WI38 (cell line): ENCODE data around the gene AKAP13.

Source experiments
- H3K4me3 ChIP-seq: 2 replicates; pipeline ENCODE4 v1.5.1; 2011; ENCODE audit warnings: low read depth, mild to moderate bottlenecking, control low read depth, low read length
- TF ChIP-seq, protein P1 (sequence below): IDR thresholded peaks from 2 replicates; pipeline ENCODE4 v1.5.1; 2012; ENCODE audit warnings: low read depth, mild to moderate bottlenecking, control low read depth, low read length

Gene AKAP13

DNA sequence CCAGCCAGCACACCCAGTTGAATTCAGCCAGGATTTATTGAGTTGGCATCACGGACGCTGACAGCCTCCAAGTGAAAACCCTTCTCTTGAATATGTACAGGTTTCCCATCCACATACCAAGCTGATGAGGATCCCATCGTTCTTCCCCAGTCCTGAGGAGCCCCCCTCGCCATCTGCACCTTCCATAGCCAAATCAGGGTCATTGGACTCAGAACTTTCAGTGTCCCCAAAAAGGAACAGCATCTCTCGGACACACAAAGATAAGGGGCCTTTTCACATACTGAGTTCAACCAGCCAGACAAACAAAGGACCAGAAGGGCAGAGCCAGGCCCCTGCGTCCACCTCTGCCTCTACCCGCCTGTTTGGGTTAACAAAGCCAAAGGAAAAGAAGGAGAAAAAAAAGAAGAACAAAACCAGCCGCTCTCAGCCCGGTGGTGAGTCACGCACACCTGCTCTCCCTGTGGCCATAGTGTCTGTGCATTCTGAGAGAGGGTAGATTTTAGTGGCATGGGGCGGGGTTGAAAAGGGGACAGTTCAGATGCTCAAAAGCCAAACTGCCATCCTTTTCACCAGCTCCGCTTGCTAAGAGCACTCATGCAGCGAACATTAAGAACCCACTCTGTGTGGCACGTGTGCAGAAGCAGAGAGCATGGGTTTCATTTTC is 363.1 kb downstream of the AKAP13 start:
- TF ChIP-seq, protein P1, sequence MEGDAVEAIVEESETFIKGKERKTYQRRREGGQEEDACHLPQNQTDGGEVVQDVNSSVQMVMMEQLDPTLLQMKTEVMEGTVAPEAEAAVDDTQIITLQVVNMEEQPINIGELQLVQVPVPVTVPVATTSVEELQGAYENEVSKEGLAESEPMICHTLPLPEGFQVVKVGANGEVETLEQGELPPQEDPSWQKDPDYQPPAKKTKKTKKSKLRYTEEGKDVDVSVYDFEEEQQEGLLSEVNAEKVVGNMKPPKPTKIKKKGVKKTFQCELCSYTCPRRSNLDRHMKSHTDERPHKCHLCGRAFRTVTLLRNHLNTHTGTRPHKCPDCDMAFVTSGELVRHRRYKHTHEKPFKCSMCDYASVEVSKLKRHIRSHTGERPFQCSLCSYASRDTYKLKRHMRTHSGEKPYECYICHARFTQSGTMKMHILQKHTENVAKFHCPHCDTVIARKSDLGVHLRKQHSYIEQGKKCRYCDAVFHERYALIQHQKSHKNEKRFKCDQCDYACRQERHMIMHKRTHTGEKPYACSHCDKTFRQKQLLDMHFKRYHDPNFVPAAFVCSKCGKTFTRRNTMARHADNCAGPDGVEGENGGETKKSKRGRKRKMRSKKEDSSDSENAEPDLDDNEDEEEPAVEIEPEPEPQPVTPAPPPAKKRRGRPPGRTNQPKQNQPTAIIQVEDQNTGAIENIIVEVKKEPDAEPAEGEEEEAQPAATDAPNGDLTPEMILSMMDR: no peak
- no peak overlapping the region for H3K4me3 ChIP-seq

DNA sequence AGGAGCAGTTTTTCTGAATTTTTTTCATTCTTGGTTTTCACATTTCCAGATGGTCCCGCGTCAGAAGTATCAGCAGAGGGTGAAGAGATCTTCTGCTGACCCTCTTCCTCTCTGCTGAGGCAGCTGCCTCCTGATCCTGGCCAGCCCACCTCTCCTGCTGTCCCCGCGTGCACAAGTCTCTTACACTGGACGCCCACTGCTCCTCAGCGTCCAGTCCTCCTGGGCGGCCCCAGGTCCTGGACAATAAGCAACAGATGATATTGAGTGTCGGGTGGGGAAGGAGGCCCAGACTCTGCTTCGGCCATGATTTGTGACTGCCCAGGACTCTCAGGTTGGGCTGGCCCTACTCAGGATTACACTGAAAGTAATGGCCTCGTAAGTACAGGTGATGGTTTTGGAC is 364.2 kb downstream of the AKAP13 start:
- TF ChIP-seq, protein P1: no peak
- no peak overlapping the region for H3K4me3 ChIP-seq

DNA sequence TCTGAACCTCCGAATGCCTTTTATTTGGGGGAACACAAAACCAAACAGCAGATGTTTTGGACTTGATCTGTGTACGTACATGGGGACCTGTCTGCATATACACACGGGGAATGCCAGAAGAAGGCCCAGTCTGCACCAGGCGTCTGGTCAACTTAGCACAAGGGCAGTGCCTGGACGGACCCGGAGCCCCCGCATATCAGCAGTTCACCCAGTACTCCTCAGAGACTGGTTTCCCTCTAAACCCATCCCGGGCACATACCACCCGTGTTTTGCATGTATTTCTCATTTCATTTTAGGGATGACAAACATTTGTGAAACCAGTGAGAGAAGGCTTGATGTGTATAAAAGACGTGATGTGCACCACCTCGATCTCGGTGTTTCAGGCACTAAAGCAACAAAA is 364.6 kb downstream of the AKAP13 start:
- TF ChIP-seq, protein P1: no peak
- no peak overlapping the region for H3K4me3 ChIP-seq

DNA sequence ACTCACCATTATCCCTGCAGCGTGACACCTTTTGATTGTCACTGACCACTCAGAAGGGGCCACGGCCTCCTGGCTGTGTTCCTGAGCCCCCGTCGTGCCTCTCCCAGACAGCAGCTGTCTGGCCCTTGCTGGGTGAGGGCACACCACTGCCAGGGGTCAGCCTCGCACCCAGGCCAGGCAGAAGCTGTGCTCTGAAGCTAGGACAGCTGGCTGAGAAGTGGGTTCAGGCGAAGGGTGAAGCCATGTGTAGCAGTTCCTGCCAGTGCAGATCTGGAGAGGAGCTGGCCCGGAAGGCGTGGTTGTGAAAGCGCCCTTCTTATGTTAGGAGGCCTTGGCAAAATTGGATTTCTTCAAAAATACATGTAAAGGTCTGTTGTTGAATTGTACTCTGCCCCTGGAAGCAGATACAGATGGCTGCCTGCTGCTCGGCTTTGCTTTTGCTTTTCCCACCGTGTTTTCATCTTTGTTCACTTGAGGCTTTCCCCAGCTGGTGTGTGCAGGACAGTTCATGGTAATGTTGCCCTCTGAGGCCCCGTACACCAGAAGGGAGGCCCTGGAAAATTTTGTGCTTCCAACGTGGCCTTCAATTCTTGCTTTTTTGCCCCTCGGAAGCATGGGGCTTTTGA is 365.2 kb downstream of the AKAP13 start:
- H3K4me3 ChIP-seq: no peak overlapping the region

DNA sequence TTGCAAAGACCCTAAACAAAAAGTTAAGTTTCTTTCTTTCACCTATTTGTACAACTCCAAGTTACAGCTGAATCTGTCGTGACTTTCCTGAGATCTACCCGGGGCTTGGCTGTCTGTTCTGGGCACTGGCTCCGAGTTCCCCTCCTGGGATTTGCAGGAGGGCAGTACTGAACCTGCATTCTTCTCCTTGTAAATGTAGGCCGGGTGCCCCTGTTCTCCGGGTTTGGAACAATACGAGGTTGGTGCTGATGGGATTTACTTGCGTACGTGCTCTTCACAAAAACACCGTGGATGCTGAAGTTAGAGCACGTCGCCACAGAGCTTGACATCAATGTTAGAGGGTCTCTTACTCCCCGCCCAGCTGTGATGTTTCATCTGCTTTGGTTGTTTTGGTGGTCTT is 366.2 kb downstream of the AKAP13 start:
- TF ChIP-seq, protein P1: no peak
- H3K4me3 ChIP-seq: no peak overlapping the region

More for the DNA sequence above, 365.2 kb downstream of the AKAP13 start:
- TF ChIP-seq, protein P1: no peak

DNA sequence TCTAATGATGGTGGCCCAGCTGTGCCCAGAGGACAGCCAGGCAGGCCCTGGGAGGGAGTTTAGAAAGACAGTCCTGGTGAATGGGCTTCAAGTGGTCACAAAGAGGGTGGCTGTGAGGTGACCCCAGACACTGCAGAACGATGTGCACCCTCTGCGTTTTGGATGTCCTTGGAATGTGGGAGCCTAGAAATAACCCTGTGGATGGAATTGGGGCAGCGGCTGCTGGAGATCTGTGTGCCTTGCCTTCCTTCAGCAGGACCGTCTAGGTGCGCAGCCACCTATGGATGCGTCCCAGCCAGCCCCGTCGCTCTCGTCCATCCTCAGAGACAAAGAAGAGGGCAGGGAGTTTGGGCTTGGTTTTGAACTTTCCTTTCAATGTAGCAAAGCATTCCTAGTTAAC is 367.8 kb downstream of the AKAP13 start:
- H3K4me3 ChIP-seq: no peak overlapping the region
- TF ChIP-seq, protein P1: no peak

DNA sequence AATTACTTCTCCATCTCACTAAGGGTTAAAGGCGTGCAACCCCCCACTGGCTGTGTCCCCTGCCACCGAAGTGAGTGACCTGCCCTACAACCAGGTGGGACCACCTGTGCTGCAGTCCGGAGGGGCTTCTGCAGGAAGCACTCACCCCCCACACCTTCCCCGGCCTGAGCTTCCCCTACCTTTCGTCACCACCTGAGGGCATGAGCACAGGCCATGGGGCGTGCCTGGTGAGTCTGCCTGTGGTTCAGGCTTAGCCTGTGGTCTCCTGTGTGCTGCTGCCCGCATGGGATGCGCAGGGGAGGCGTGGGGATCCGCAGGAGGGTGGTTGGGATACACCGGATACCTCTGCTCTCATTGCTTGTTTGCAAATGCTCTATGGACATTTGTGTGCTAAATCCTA is 368.3 kb downstream of the AKAP13 start:
- H3K4me3 ChIP-seq: no peak overlapping the region
- TF ChIP-seq, protein P1: no peak
